Measurements from ENCODE around the gene GID8.

GRCh38 chr20:62995898-62996595 is 58.1 kb downstream of the GID8 start:
- TF ChIP-seq CTCF (IDR thresholded peaks at IDR 0.05) = no peak
- no peak for TF ChIP-seq EZH2 (IDR thresholded peaks at IDR 0.05; ENCODE audit: borderline replicate concordance, insufficient read depth, low read depth, low read length, poor library complexity, severe bottlenecking)
